ENCODE results near the gene PICK1. TPM values are rescaled to one million over a fixed set of nuclear protein-coding genes. Genes with fewer than 3 reads are reported as not detected.

PICK1 gene
- total RNA-seq, 2 donors from 2014 or later: 15.2 to 23.2 TPM

DNA sequence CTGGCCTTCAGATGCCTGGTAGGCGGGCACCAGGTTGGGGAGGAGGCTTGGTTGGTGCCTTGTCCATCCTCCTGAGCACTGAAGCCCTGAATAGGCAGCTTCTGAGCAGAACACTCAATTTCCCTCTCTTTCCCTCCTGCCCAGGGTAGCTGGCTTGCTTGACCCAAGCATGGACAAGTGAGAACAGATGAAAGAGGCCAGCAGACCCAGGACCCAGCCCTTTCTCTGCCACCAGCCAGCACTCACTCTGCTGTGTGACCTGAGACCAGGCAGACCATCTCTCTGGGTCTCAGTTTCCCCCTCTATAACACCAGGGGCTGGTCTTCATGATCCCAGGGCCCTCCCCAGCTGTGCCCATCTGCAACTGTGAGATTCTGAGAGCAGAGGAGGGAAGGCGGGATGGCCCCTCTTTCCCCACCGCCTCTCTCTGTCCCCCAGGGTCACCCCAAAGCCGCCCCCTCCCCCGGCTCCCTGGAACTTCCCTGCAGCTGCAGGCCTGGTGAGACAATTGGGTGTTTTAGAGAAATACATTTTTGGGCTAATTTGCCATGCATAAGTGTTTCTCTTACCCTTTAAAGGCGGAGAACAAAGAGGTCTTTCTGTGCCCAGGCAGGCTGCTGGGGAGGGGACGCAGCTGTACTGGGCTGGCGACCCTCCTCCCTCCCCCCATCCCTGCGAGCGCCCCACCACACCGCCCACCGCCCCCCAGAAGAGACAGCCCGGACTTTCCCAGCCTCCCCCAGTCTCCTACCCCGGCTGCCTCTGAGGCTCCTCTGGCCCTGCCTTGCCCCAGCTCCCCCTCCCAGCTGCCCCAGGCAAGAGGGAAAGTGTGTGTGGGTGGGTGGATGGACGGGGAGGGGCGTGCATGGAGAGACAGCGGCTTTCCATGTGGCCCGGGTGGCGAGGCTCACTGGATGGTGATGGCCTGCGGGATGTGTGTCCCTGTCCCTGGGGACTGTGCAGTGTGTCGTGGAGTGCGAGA lies 30.8 kb upstream of the PICK1 start:
- no peak for ATAC-seq (replicated peaks)
- Mint-ChIP-seq H3K4me1 (no peaks in the 10 kb centered on the region), H3K27me3 (no peaks in the 10 kb centered on the region), H3K9me3 (no peaks in the 10 kb centered on the region), H3K36me3 (ENCODE audit: low read depth) (no peaks in the 10 kb centered on the region), H3K27ac (no peak overlapping the region), H3K4me3 (no peak overlapping the region)

DNA sequence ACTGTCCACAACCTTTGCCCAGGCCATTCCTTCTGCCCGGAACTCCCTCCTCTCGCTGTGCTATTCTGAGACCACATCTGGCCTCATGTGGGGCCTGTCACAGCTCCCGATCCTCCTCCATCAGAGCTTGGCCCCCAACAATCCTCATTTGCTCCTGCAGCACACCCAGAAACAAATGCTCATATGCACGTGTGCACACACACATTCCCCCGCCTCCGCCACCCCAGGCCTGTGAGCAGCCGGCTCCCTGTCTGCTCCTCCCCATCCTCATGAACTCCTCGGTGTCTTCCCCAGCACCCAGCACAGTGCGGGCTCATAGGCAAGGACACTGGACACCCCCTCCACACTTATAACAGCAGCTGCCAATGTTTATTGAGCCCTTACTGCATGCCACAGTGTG lies 29.7 kb upstream of the PICK1 start:
- no peak overlapping the region for H3K27ac Mint-ChIP-seq
- no peaks in the 10 kb centered on the region for H3K9me3 Mint-ChIP-seq

DNA sequence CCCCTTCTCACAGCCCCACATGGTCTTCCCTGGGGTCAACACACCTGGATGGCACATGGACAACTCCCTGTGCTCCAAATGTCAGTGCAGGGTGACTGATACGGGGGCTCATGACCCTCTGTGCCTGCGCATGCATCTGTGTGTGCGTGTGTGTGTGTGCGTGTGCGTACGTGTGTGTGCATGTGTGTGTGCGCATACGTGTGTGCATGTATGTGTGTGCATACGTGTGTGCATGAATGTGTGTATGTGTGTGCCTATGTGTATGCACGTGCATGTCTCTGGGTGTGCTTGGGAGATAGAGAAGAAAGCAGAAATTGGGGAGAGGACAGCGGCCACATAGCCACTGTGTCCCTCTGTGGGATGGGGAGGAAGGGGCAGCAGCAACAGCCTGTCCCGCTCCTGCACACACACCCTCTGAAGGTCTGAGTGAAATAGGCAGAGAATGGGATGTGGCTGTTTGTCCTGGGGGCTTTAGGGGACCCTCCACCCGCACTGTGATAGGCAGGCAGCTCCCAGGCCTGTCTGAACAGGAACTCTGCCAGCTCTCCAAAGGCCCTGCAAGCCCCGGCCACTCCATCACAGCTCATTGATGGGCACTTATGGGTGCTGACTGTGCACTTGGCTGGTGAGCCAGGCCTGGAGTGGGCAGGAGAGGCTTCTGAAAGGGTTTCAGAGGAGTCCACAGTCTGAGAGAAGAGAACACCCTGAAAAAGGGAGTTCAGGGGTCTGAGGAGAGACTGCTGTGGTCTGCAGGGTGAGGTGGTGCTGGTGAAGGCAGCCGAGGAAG lies 28.7 kb upstream of the PICK1 start:
- no peaks in the 10 kb centered on the region for H3K36me3 Mint-ChIP-seq (ENCODE audit: low read depth)
- H3K27me3 Mint-ChIP-seq: no peaks in the 10 kb centered on the region
- no peaks in the 10 kb centered on the region for H3K9me3 Mint-ChIP-seq
- no peak overlapping the region for H3K27ac Mint-ChIP-seq
- no peak overlapping the region for H3K4me3 Mint-ChIP-seq
- no peaks in the 10 kb centered on the region for H3K4me1 Mint-ChIP-seq
- ATAC-seq (replicated peaks): no peak

More for the DNA sequence above, 29.7 kb upstream of the PICK1 start:
- H3K27me3 Mint-ChIP-seq: no peaks in the 10 kb centered on the region
- H3K4me3 Mint-ChIP-seq: no peak overlapping the region
- H3K4me1 Mint-ChIP-seq: no peaks in the 10 kb centered on the region
- H3K36me3 Mint-ChIP-seq (ENCODE audit: low read depth): no peaks in the 10 kb centered on the region
- no peak for ATAC-seq (replicated peaks)

DNA sequence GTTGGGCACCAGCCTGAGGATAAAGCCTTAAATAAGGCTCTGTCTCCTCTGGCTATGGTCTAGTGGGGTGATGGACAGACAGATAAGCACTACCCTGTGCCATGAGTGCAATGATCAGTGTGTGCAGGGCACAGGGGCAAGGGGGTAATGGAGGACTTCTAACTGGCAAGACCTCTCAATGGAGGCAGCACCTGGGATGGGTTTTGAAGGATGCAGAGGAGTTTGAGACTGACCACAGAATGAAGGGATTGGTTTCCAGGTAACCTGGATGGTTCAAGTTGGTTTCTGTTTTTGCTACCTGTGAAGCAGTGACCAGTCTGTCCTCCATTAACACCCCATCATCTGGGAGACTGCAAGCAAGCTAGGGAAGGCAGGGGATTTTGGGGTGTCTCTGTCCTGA lies 27.8 kb upstream of the PICK1 start:
- H3K27me3 Mint-ChIP-seq: no peaks in the 10 kb centered on the region
- no peak overlapping the region for H3K27ac Mint-ChIP-seq
- ATAC-seq (replicated peaks): no peak
- H3K4me3 Mint-ChIP-seq: no peak overlapping the region
- no peaks in the 10 kb centered on the region for H3K9me3 Mint-ChIP-seq
- H3K36me3 Mint-ChIP-seq (ENCODE audit: low read depth): no peaks in the 10 kb centered on the region
- H3K4me1 Mint-ChIP-seq: no peaks in the 10 kb centered on the region

DNA sequence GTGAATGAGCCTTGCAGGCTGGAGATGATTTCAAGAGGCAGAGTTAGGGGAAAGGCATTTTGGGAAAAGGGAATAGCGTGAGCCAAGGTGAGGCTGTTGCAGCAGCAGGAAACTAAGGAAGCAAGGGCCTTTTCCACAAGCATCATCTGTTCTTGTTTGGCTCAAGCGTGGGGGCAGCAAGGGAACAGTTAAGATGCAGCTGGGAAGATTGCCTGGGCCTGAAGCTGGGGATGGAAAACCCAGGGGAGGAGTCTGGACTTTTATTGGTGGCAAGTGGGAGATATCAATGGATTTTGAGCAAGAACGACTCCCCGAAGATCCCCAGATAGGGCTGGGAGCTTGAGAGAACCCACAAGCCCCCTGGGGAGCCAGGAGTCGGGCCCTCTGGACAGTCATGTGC lies 27.3 kb upstream of the PICK1 start:
- ATAC-seq (replicated peaks): no peak
- no peaks in the 10 kb centered on the region for H3K9me3 Mint-ChIP-seq
- H3K4me1 Mint-ChIP-seq: no peaks in the 10 kb centered on the region
- H3K27ac Mint-ChIP-seq: no peak overlapping the region
- no peak overlapping the region for H3K4me3 Mint-ChIP-seq
- H3K36me3 Mint-ChIP-seq (ENCODE audit: low read depth): no peaks in the 10 kb centered on the region
- no peaks in the 10 kb centered on the region for H3K27me3 Mint-ChIP-seq

DNA sequence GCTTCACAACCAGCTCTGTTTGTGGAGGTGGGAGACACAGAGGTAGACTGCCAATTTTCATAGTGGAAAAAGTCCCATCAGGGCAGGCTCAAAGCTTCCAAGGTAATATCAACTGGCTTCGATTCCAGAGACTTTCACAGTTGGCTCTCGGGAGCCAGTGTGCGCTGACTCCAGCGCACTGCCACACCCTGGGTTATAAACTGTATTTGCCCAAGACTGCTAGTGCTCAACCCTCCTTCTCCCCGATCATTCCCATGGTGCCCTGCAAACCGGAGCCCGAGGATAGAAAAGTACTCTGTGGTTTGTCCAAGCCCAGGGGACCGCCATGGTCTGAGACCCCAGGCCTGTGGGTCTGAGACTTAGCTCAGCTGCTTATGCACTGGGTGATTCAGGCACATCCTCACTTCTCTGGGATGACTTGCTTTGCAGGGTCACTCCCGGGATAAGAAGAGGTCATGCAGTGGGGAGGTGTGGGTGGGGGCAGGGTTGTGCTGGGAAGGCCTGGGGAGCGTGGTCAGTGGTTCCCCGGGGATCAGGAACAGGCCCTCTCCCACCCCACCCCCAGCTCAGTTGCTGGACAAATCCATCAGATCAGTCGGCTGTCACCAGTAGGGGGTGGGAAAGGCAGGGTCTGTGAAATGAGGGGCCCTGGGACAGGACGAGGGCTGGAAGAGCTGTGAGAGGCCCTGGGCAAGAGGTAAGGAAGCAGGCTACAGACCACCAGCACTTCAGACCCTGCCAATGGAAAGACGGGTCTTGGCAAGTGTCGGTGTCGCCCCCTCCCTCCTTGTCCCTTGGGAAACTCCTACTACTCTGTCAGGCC lies 26.7 kb upstream of the PICK1 start:
- no peak for ATAC-seq (replicated peaks)
- no peaks in the 10 kb centered on the region for H3K9me3 Mint-ChIP-seq
- H3K4me3 Mint-ChIP-seq: no peak overlapping the region
- no peaks in the 10 kb centered on the region for H3K27me3 Mint-ChIP-seq
- H3K36me3 Mint-ChIP-seq (ENCODE audit: low read depth): no peaks in the 10 kb centered on the region
- no peaks in the 10 kb centered on the region for H3K4me1 Mint-ChIP-seq
- H3K27ac Mint-ChIP-seq: no peak overlapping the region

DNA sequence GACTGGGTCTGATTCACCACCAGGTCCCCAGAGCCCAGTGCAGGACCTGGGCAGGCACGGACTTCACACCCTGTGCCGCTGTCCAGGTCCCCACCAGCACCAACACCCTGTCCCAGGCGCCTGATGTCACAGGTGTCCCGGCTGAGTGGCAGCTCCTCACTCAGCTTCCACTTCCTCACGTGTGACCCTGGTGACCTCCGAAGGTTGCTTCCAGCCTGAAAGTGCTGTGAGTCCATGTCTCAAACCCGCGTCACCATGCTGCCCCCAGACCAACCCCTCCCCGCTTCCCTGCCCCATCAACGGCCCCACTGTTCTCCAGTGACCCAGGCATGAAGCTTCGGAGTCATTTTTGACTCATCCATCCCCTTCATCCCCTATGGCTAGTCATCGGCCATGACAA lies 25.7 kb upstream of the PICK1 start:
- no peak for ATAC-seq (replicated peaks)
- no peaks in the 10 kb centered on the region for H3K36me3 Mint-ChIP-seq (ENCODE audit: low read depth)
- no peaks in the 10 kb centered on the region for H3K9me3 Mint-ChIP-seq
- no peak overlapping the region for H3K27ac Mint-ChIP-seq
- H3K27me3 Mint-ChIP-seq: no peaks in the 10 kb centered on the region
- no peaks in the 10 kb centered on the region for H3K4me1 Mint-ChIP-seq
- no peak overlapping the region for H3K4me3 Mint-ChIP-seq

DNA sequence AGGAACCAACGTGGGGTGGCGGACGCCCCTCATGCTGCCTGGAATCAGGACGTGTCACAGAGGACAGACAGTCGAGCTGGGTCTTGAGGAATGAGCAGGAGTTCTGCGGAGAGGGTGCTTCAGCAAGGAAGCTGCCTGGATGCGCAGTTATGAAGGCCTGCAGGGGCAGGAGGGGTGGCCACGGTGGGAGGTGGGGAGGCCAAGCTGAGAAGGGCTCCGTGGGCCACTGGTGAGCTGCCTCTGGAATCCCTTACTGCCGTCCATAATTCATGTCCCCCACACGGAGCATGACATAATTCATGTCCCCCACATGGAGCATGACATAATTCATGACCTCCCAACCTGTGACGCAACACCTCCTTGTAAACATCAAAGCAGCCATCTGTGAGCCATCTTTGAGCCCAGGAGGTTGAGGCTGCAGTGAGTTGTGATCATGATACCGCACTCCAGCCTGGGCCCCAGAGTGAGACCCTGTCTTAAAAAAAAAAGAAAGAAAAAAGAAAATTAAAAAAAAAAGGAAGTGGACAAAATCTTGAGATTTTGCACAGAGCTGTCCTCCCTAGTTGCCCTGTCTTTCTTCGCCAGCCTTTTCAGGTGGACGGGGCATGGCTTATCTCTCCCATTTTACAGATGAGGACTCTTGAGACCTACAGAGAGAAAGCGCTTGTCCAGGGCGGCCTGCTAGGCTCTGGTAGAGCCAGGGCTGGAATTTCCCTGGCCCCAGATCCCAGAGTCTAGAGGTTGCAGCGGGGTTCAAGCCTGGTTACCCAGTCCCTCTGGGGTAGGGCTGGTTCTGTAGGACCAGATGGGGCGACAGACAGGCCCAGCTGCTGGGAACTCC lies 24.3 kb upstream of the PICK1 start:
- H3K27me3 Mint-ChIP-seq: no peaks in the 10 kb centered on the region
- ATAC-seq (replicated peaks): no peak

DNA sequence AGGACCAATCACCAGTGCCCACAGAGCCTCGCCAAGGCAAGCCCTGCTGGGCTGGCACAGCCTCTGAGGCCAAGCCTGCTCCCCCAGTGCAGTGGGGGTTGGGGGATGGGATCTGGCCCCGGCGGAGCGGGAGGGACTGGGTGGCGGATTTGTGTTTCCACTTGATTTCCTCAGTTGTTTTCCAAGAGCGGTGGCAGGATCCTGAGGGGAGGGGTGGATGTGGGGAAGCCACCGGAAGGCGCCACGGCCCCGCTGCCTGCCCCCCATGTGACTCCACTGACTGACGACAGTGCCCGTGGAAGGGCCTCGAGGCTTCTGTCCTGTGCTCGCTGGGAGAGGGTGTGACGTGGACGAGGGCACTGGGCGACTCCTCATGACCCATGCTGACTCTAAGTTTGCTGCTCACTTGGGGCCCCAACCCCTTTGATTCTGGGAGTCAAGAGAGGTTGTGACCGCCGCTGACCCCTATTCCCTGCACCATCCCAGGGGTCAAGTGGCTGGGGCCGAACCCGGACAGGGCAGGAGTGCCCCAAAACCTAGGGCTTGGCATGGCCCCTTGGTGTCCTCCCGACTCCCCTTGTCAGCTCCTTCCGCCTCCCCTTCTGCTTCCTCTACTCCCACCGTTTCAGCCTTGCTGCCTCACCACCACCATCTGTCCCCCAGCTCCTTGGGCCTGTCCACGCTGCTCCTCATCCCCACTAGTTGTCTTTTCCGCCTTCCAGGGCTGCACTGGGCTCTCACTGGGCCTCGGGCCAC lies 23.5 kb upstream of the PICK1 start:
- Mint-ChIP-seq H3K4me3 (no peak overlapping the region), H3K4me1 (no peaks in the 10 kb centered on the region), H3K36me3 (ENCODE audit: low read depth) (no peaks in the 10 kb centered on the region), H3K9me3 (no peaks in the 10 kb centered on the region), H3K27ac (no peak overlapping the region), H3K27me3 (no peaks in the 10 kb centered on the region)
- ATAC-seq (replicated peaks): no peak

More for the DNA sequence above, 24.3 kb upstream of the PICK1 start:
- Mint-ChIP-seq H3K4me1 (no peaks in the 10 kb centered on the region), H3K27ac (no peak overlapping the region), H3K9me3 (no peaks in the 10 kb centered on the region), H3K4me3 (no peak overlapping the region), H3K36me3 (ENCODE audit: low read depth) (no peaks in the 10 kb centered on the region)

DNA sequence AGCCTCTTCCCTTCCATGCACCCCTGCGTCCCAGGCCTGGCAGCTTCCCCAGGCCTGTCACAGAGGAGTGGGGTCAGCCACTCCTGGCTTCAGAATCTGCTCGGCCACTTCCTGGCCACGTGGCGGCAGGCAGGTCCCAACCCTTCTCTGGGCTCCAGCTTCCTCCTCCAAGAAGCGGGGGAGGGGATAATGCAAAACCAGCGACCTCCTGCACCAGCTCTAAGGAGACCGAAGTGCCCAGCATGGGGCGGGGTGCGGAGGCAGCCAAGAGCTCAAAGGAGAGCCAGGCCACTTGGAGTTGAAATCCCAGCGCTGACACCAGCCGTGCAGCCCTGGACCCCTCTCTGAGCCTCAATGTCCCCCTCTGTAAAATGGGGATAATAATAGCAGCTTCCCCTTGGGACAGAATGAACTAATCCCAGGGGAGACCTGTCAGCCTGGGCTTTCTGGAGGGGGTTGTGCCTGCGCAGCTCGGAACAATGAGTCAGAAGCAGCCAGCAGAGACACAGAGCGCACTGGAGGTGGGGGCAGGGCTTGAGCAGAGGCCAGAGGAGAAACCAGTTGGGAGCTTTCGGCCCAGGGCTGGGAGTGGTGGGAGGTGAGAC lies 22.8 kb upstream of the PICK1 start:
- ATAC-seq (replicated peaks): no peak
- Mint-ChIP-seq H3K4me3 (no peak overlapping the region), H3K27ac (no peak overlapping the region), H3K36me3 (ENCODE audit: low read depth) (no peaks in the 10 kb centered on the region), H3K4me1 (no peaks in the 10 kb centered on the region), H3K9me3 (no peaks in the 10 kb centered on the region), H3K27me3 (no peaks in the 10 kb centered on the region)

DNA sequence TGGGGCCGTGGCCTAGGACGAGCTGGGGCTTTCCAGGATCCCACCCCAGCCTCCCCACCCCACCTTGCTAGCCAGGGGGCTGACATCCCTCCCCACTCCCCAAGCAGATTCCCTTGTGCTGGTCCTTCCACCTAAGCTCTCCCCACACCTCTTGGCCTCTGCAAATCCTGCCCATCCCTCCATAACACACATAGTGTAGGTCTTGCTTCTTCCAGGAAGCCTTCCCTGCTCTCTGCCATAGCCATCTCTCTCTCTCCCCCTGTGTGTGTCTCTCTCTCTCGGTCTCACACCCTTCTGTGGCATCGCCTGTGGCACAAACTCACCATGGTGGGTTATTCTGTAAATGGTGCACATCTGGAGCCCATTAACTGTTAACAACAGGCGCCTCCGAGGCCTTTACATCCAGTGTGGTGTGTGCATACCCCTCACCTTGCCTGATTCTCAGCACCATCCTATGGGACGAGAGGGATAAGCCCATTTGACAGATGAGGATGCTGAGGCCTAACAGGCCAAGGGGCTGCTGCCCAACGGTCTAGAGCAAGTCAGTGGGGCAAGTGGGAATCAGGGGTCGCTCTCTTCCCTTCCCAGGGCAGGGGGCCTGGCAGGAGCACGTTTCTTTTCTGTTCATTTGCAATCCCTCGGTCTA lies 22.2 kb upstream of the PICK1 start:
- Mint-ChIP-seq H3K4me3 (no peak overlapping the region), H3K27ac (no peak overlapping the region), H3K27me3 (no peaks in the 10 kb centered on the region), H3K36me3 (ENCODE audit: low read depth) (no peaks in the 10 kb centered on the region), H3K9me3 (no peaks in the 10 kb centered on the region), H3K4me1 (no peaks in the 10 kb centered on the region)
- no peak for ATAC-seq (replicated peaks)

DNA sequence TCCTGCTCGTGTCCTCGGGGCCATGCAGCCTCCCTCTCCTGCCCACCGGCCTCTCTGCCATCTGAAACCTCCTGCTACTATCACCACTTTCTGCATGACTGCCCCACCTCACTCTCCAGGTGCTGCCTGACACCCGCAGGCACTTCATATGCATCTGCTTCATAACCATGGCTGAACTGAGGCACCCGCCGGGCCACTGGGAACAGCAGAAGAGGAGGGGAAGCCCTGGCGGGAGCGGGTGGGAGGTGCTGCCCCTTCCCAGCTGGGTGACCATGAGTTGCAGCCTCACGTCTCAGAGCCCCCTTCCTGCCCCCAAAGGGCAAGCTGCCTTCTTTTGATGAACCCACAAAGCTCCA lies 21.7 kb upstream of the PICK1 start:
- no peak overlapping the region for H3K4me3 Mint-ChIP-seq
- ATAC-seq (replicated peaks): no peak
- H3K4me1 Mint-ChIP-seq: no peaks in the 10 kb centered on the region
- H3K27me3 Mint-ChIP-seq: no peaks in the 10 kb centered on the region
- H3K27ac Mint-ChIP-seq: no peak overlapping the region
- H3K9me3 Mint-ChIP-seq: no peaks in the 10 kb centered on the region
- no peaks in the 10 kb centered on the region for H3K36me3 Mint-ChIP-seq (ENCODE audit: low read depth)

Measured in activated T-helper 17 cell treated with anti-CD3 and anti-CD28 coated beads, Interleukin-2, amount 50 U/mL, for 72 hours (primary cell).